Right renal cortex interstitium (tissue), 3 donors: ENCODE data around the gene MACF1. TPM values are rescaled to one million over a fixed set of nuclear protein-coding genes. Genes with fewer than 3 reads are reported as not detected.
"Not testable (repeated sequence)": the region's sequence is repeated elsewhere in the genome, so short reads cannot be mapped to it uniquely, and the experiment has no call there.

Experiments used
- DNase-seq, 3 donors: peaks; one replicate each; pipeline ENCODE4 v3.0.0-alpha.2; 2013; ENCODE audit warnings: low read depth in 3 of 3, low spot score in 2 of 3
- polyA plus RNA-seq, 3 donors: library from polyadenylated mRNA; unstranded; fragments of 120-200 nt; gene quantifications; one replicate each; pipeline ENCODE4 v1.2.1, GENCODE V29; 2013; ENCODE audit not compliant: insufficient read length in 3 of 3

The MACF1 gene
- polyA plus RNA-seq, 3 donors, result 233 to 252 (median 236) TPM

DNA sequence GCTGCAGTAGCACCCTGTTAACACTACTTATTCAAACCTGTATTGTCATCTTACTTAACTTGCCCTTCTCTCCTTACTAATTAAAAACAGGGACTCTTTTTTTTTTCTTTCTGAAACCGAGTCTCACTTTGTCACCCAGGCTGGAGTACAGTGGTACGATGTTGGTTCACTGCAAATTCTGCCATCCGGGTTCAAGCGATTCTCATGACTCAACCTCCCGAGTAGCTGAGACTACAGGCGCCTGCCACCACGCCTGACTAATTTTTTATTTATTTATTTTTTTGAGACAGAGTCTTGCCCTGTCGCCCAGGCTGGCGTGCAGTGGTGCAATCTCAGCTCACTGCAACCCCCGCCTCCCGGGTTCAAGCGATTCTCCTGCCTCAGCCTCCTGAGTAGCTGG, 3.9 kb downstream of the MACF1 start:
- not testable (repeated sequence) for DNase-seq

DNA sequence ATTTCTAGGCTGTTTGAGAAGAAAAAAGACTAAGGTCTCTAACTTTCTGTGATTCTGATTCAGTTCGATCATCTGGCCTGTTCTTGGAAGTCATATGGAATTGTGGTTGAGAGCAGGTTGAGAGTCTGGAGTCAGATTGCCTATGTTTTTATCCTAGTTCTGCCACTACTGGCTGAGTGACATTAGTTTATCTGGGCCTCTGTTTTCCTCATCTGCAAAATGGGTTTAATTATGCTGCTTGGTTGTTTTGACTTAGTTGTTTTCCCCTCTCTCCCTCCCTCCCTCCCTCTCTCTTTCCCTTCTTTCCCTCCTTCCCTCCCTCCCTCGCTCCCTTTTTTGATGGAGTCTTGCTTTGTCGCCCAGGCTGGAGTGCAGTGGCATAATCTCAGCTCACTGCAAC, 6.2 kb downstream of the MACF1 start:
- DNase-seq, result no peak

DNA sequence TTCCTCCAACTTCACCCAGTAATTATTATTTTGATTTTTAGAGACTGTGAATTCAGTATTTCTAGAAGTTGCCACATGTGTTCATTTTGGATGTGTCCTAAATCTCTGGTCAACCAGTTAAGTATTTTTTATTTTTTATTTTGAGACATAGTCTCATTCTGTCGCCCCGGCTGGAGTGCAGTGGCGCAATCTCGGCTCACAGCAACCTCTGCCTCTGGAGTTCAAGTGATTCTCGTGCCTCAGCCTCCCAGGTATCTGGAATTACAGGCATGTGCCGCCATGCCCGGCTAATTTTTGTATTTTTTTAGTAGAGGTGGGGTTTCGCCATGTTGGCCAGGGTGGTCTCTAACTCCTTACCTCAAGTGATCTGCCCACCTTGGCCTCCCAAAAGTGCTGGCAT, 8.0 kb downstream of the MACF1 start:
- DNase-seq, result no peak

DNA sequence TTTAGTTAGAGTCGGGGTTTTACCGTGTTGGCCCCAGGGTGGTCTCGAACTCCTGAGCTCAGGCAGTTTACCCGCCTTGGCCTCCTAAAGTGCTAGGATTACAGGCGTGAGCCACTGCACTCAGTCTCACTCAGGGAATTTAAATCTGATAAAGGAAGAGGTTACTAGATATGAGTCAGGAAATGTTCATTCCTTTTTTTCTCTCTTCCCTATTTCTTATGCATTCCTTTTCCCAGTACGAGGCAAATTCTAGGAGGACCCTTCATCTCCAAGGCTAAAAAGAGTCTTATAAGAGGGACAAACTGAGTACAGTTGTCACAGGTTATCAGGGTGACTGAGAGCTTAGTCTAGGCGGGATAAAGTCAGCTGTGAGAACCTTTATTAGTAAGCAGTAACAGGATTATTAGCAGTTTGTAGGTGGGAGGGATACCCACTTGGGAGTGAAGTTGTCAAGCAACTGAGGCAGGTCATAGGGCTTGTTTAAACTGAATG, 9.1 kb downstream of the MACF1 start:
- no peak for DNase-seq

DNA sequence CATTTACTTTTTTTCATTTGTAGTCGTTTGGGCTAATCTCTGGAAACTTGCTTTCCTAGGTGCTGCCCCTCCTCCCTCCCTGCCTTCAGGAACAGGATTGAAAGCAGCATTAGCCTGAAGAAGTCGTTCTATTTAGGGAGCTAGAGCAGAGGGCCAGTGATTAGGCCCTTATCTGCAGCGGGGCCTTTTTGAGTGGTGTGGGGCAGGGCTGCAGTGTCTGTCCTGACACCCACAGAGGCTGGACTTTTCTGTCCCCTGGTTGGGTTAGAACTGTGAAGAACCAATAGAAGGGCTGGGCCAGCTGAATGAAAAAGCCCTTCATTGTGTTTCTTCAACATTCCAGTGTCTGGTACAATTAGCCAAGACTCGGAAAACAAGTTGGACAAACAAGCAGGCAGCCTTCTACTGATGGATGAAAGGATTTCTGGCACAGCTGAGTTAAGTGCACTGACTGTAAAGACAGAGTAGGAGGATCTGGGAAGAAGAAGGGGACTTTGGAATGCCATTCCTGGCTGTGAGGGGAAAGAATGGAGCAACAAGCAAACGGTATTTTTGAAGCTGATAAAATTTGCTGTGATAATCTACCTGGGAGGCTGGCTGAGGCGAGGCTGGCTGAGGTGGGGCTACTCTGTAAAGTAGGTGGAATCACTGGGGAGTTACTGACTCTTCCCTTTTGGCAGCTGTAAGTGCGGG, 9.7 kb downstream of the MACF1 start:
- DNase-seq, result no peak

DNA sequence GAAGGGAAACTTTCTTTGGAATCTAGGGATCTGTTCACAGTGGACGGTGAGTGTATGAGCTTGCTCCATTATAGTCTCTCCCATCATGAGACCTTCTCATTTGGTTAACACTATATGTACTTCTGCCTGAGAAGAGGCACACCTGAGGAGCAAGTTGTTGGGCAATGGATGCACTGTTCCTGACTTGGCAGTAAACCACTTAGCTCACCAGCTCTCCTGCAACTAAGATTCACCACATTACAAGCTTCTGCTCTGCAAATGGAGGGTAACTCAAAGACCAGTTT, 10.2 kb downstream of the MACF1 start:
- DNase-seq, result no peak

DNA sequence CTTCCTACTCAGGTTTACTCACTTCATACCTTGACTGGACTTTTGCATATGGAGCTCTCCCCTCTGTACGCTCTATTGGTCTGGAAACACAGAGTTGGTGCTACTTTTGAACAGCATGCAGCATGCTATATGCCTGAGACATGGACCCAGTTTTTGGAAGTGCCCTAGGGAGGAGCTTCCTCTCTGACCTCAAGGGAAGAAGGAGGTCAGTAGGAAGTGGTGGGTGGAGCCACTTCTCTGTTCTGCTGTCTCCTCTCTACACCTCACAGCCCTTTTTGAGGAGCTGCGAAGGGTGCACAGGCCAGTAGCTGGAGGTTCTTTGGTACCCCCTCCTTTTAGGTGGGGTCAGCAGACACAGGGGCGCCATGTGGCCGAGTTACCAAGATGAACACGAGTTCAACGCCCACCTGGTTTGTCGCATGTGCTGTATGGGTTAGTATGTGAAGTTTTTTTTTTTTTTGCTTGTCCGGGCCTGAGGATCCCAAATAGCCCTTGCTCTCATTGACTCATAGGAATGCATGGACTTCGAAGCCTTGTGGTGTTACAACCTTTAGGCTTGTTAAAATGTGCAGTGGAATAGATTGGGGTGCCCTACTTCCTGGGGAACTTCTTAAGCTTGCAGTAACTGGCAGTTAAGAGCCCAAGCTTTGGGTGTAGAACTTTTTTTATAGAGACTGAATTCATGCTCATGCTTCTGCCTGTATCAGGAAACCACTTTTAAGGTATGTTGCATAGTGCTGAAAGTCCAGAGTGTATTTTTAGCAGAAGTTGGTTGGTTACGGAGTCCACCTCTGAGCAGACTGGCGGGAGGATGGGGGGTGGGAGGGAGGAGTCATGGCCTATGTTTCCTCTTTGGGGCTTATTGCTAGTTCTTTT, 10.7 kb downstream of the MACF1 start:
- DNase-seq, result no peak

DNA sequence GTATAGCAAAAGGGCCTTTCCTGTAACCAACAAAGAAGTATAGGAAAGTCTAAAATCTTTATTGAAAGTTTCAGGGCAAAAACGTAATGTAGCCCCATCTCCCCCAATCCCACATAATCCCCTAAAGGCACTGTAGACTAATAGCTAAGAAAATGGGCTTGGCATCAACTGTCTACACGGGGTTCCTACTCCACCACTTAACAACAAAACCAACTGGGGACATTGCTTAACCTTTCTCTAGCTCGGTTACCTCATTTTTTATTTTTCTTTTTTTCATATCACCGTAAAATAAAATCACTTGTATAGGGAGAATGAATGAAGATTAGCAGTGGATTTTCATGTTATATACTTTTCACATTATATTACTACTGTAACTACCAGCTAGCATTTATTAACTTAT, 12.3 kb downstream of the MACF1 start:
- no peak for DNase-seq

DNA sequence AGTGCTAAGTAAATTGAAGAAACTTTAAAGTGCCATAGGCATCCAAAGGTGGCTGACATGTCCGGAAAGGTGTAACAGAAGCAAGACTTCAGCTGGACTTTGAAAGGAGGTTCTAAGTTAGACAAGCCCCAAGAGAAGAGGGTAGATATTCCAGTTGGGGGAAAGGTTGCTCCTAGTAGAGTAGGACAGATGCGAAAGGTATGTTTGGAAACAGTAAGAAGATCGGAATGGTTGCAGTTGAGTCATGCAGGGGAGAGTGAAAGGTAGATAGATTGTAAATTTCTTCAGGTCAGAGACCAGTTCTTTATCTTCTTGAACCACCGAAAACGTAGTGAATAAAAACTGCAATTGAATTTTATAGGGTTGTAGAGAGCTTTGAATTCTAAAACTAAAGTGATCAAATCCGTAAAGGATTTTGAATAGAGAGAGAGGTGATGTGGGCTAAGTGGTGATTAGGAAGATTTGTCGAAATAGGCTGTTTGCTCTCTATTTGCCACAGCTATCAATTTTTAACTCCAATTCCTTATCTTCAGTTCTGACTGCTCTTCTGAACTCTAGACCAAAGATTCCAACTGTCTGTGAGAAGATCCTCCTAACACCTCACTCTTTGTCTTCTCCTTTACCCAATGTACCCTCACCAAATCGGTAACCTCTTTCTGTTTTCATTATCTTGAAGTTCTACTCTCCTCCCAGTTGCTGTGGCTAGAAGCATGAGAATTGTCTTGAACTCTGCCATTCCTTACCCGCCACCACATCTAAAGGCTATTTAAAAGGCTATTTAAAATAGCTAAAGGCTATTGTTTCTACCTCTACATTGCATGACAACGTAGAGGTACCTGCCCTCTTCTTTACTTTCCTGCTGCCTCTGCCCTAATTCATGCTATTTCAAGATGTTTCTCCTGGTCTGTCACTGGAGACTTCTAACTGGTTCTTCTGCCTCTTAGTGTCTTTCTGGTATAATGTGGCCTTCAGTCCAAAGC, 16.7 kb downstream of the MACF1 start:
- no peak for DNase-seq

DNA sequence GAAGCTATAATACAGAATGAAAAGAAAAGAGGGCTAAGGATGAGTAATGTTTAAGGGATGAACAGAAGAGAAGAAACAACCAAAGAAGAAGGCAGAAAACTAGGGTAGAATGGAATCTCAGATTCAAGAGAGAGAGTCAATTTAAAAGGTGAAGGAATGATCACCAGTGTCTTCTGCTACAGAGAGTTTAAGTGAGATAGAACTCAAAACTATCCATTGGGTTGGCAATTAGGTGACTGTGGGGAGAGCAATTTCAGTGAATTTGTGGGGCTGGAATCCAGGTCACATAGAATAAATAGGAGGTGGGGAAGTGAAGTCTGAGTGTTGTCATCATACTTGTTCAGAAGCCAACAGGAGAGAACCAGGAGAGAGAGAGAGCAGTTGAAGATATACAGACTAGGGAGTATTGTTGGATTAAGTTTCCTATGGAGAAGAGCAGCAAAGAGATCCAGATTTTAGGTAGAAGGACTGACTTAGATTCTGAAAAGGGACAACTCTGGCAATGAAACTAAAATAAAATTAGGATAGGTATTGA, 19.9 kb downstream of the MACF1 start:
- no peak for DNase-seq

DNA sequence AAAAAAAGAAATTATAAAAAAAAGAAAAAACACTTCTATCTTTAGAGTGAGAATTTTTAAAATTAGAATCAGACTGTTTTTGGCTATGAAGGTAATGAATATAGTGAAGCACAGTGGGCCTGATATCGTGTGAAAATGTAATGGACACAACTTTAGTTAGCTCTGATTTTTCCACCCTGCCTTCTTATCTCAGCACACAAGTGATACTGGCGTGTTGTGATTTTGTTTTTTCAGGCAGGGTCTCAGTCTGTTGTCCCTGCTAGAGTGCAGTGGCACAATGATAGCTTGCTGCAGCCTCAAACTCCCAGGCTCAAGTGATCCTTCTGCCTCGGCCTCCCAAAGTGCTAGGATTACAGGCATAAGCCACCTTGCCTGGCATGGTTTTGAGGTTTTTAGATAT, 22.3 kb downstream of the MACF1 start:
- no peak for DNase-seq

DNA sequence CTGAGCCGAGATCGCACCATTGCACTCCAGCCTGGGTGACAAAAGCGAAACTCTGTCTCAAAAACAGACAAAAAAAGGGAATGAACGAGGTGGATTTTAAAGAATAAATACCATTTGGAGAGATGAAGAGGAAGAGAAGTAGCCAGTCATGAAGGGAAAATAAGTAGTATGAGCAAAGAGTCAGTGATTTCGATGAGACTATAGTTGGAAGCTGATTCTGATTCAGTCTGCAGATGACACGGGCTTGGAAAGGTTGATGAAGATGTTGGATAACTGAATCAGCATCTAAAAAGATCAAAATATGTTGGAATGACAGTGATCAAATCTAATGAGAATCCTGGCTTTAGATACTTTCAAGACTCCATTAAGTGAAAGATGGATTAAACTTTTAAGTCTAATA, 23.8 kb downstream of the MACF1 start:
- no peak for DNase-seq

DNA sequence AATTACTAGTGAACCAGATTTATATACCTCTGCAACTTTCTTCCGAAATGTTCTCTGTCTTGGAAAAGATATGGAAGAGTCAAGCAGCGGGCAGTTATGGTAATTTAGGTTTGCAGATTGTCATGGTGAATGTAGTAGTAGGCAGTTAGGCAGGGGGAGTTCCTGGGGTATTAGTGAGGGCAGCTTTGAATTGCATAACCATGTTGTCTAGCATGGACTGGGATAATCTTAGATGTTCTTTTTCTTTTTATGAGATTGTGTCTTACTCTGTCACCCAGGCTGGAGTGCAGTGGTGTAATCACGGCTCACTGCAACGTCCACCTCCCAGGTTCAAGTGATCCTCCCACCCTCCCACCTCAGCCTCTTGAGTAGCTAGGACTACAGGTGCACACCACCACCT, 25.0 kb downstream of the MACF1 start:
- DNase-seq, result no peak

DNA sequence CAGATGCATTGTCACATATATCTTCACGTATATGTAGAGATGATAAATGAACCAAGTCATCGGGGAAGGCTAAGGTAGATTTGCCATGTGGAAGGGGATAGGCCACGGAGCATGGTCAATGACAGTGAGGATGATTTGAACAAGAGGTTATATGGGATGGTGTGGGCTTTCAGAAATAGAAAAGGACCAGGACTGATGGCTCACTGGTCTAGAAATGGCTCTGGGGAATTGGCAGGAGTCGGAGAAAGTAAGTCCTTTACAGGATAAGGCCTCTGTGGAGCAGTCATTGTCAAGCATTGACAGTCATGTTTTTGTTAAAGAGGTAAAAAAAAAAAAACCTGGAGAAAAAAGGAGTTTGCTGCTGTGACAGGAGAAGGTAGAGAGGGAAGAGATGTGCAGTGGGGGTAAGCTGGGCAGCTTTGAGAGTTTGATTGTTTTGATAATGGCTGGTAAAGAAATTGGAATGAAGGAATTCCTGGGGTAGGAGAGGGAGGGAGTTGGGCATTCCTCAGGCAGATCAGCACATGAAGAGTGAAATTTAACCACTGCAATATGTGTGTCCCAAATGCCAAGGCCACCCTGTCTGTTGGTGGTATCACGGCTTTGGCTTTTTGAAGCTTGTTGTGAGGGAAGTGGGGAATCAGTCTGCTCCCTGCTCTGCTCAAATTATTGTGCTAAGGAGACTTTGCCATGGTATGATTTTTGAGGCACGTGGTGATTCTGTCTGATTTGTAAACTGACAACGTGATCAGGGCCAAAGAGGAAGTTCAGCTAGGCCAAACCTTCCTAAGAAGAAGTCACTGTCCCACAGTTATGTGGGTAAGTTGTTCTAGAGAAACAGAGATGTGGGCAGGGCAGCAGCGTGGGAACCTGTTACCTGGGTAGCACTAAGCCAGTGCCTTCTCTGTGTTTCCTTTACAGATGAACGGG, 26.0 kb downstream of the MACF1 start:
- no peak for DNase-seq

DNA sequence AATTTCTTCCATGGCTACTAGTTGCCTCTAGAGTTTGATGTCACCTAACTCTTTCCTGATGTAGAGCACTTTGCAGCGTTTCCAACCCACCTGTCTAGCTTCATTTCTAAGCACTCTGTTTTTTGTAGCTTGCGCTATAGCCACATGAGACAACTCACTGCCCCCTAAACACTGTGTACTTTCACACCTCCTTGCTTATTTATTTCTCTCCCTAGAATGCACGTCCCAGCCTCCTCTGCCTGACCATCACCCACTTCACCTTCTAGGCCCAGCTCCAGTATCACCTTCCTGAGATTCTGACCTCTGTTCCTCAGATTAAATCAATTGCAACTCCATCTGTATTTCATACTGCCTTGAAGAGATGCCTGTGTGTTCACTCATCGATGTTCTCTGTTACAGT, 32.5 kb downstream of the MACF1 start:
- DNase-seq, result no peak

DNA sequence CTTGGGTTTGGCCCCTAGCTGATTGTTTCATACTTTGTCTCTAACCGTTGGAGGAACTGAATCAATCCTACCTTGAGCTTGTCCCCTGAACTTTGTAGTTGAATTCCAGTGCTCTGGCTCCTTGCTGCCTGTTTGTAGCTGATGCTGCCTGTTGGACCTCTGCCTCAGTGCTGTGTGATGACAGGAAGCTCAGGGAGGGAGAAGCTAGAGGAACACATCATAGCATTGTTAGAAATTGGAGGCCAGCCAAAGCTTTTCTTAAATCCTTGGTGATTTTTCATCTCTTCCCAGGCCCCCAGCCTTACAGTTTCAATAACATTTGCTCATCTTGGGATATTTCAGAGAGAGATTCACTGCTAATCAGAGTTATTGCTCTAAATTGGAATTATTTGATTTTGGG, 34.0 kb downstream of the MACF1 start:
- no peak for DNase-seq

DNA sequence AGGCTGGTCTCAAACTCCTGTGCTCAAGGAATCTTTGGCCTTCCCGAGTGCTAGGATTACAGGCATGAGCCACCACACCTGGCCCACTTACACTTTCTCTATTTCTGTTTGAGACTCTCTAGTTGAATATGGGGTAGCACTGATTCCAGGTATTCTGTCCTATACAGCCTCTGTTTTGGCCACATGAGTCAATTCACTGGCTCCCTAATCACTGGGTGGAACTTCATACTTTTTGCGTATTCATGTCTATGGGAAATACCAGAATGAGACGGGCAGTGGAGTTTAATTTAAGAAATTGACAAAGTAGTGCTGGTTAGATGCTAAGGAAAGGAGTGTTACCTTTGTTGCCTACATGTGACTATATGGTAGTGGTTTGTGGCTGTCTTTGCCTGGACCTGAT, 35.5 kb downstream of the MACF1 start:
- DNase-seq, result no peak

DNA sequence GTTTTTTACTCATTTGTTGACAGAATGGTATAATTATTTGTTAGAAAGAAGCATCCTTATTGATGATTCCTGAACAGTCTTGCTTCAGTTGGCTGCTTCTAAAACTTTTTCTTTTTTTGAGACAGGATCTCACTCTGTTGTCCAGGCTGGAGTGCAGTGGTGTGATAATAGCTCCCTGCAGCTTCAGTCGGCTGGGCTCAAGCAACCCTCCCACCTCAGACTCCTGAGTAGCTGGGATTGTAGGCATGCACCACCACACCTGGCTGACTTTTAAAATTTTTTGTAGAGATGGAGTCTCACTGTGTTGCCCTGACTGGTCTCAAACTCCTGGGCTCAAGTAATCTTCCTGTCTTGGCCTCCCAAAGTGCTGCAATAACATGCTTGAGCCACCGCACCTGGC, 38.8 kb downstream of the MACF1 start:
- no peak for DNase-seq

DNA sequence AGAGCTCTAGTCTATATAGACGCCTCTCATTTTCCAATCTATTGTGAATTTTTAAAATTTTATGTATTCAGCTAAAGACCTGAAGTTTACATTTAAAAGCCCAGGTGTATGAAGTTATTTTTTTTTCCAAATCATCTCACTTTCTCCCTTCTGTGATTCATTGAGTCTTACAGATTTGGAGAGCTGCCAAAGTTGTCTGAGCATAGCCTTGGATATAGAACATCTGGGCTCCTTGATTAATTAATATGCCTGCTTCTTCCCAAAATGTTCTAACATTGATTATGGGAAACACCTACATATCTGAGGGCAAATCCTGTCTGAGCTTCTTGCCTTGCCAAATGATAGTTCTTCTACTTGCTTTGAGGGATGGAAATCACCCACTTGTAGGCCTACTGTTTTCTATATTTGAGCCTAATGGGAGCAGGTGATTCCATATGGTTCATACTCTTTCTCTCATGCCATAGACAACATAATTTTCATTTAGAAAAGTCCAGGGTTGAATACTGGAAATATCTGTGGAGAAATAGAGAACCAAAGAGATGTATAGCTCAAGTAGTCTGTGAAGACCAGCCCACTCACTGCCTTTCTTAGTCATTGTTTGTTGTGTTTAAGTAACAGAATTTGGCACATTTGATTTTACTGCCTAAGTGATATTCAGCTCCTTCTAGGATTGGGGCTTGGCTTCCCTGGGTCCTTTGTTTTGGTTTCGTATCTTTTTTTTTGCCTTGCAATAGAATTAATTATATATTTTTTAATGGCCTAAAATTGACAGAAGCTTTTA, 46.2 kb downstream of the MACF1 start:
- no peak for DNase-seq
